Stomach (tissue), 9 donors: ENCODE measurements around the gene ETS1. TPM values are rescaled to one million over a fixed set of nuclear protein-coding genes. Genes with fewer than 3 reads are reported as not detected.

ENCODE experiments used
- DNase-seq, 2 donors: peaks; one replicate each; pipeline versions ENCODE4 v3.0.0 to v3.0.0-alpha.2; 2013 to 2019
- H3K27ac ChIP-seq, 5 donors: fragments of 200-600 bp in 4 of 5; sonication (generic) in 4 of 5; one replicate each; pipeline ENCODE4 v1.5.1; 2013 to 2019; ENCODE audit warnings: mild to moderate bottlenecking in 1 of 5, moderate library complexity in 1 of 5
- H3K27me3 ChIP-seq, 3 donors: fragments of 200-600 bp; sonication (generic); one replicate each; pipeline ENCODE4 v1.5.1; 2017 to 2019; ENCODE audit warnings: mixed run types in 1 of 3
- H3K36me3 ChIP-seq, 4 donors: fragments of 200-600 bp; sonication (generic); 1 replicate in 3 of 4; 2 replicates in 1 of 4; pipeline ENCODE4 v1.5.1; 2016 to 2019
- H3K4me1 ChIP-seq, 4 donors: fragments of 200-600 bp; sonication (generic); one replicate each; pipeline ENCODE4 v1.5.1; 2016 to 2019
- H3K4me3 ChIP-seq, 4 donors: fragments of 200-600 bp; sonication (generic) in 3 of 4; one replicate each; pipeline ENCODE4 v1.5.1; 2016 to 2019; ENCODE audit warnings: mild to moderate bottlenecking in 1 of 4
- H3K9me3 ChIP-seq, 4 donors: fragments of 200-600 bp; sonication (generic); one replicate each; pipeline ENCODE4 v1.5.1; 2016 to 2019
- CTCF ChIP-seq, 7 experiments: fragments of 450-650 bp in 4 of 7; fragments of 200-600 bp in 3 of 7; sonication (generic) in 3 of 7; IDR thresholded peaks; one replicate each; pipeline ENCODE4 v1.5.1; 2016 to 2019; ENCODE audit warnings: antibody characterized with exemption in 7 of 7, control low read depth in 2 of 7, mild to moderate bottlenecking in 1 of 7
- EP300 ChIP-seq: sonication (generic); formaldehyde crosslinking; IDR thresholded peaks from one replicate; pipeline ENCODE4 v1.6.1; 2017; ENCODE audit warnings: antibody characterized with exemption
- POLR2A ChIP-seq, 4 donors: fragments of 450-650 bp; IDR thresholded peaks; one replicate each; pipeline ENCODE4 v1.6.1; 2016; ENCODE audit warnings: antibody characterized with exemption in 4 of 4, control low read depth in 2 of 4, mild to moderate bottlenecking in 1 of 4, moderate library complexity in 1 of 4
- POLR2AphosphoS5 ChIP-seq, 3 donors: sonication (generic); formaldehyde crosslinking; IDR thresholded peaks; one replicate each; pipeline ENCODE4 v1.6.1; 2016; ENCODE audit warnings: antibody characterized with exemption in 3 of 3
- WGBS, 5 donors: extraction: QIAGEN DNeasy Blood & Tissue Kit in 3 of 5; methylation state at CpG; one replicate each; pipeline versions ENCODE4 v1.1.5 to v1.1.7; 2013 to 2018; 5-methylcytosine and 5-hydroxymethylcytosine counted together
- intact Hi-C: fragments of 100-400 bp; cut with DNase I; formaldehyde crosslinking; loops from one replicate; pipeline ENCODE4 v1.15.1; 2023; ENCODE audit warnings: low total_unique reads
- polyA plus RNA-seq, 3 donors: library from polyadenylated mRNA; stranded (reverse); fragments of 200-250 nt; gene quantifications; one replicate each; pipeline ENCODE4 v1.2.3, GENCODE V29; 2013
- total RNA-seq, 5 donors: library from RNA; depleted of rRNA; stranded (reverse); fragments of >200 nt; gene quantifications; one replicate each; pipeline versions ENCODE4 v1.1.0 to v1.2.3, GENCODE V29; 2014 to 2016
- donor health status: healthy with polysubstance abuse.
- donor health status: Bipolar disorder and iron deficiency.
- donor health status: healthy.

ETS1 gene
- total and polyA plus RNA-seq, 8 donors = 7.0 to 72.5 (median 22.5) TPM

- H3K4me3 ChIP-seq = no peak overlapping the region
- WGBS, 5 donors = 44 to 74% (median 60%) methylated on average over 3 of the region's 3 CpGs
- intact Hi-C loops = no loop called here
- DNase-seq = no peak
- TF ChIP-seq POLR2AphosphoS5 (IDR thresholded peaks at IDR 0.05) = no peak
- no peak for TF ChIP-seq EP300
- no peak for TF ChIP-seq CTCF (IDR thresholded peaks at IDR 0.05)
- no peak for TF ChIP-seq POLR2A (IDR thresholded peaks at IDR 0.05)
- peaks cover 20 to 67% (median 57%) of the 10 kb centered on the region in 4 donors for H3K36me3 ChIP-seq
- H3K27me3 ChIP-seq = no peaks in the 10 kb centered on the region
- H3K27ac ChIP-seq = peak overlapping the region in 3 of 5 donors; percentile 57 to 69 (median 59)
- H3K4me1 ChIP-seq = peaks cover 20 to 58% (median 39%) of the 10 kb centered on the region in 4 donors
- H3K9me3 ChIP-seq = no peaks in the 10 kb centered on the region
Observed at GRCh38 chr11:128463979-128464378, 123.4 kb downstream of the ETS1 start.

- H3K27ac ChIP-seq = peak overlapping the region in 4 of 5 donors; percentile 39 to 69 (median 58)
- intact Hi-C loops = no loop called here
- H3K36me3 ChIP-seq = peaks cover 20 to 69% (median 58%) of the 10 kb centered on the region in 4 donors
- DNase-seq = peak in 1 of 2 donors; percentile 47
- no peak overlapping the region for H3K4me3 ChIP-seq
- WGBS, 5 donors = 73 to 91% (median 76%) methylated on average over 8 of the region's 8 CpGs
- TF ChIP-seq CTCF (IDR thresholded peaks at IDR 0.05) = no peak
- TF ChIP-seq POLR2A (IDR thresholded peaks at IDR 0.05) = no peak
- TF ChIP-seq POLR2AphosphoS5 (IDR thresholded peaks at IDR 0.05) = peak in 1 of 3 donors; percentile 20
- peaks cover 16 to 52% (median 36%) of the 10 kb centered on the region in 4 donors for H3K4me1 ChIP-seq
- H3K27me3 ChIP-seq = no peaks in the 10 kb centered on the region
- H3K9me3 ChIP-seq = no peaks in the 10 kb centered on the region
Observed at GRCh38 chr11:128463371-128463829, 124.0 kb downstream of the ETS1 start.

GRCh38 chr11:128462922-128463321 lies 124.4 kb downstream of the ETS1 start:
- WGBS, 5 donors = 70 to 80% (median 73%) methylated on average over 4 of the region's 4 CpGs
- H3K36me3 ChIP-seq = peaks cover 20 to 74% (median 63%) of the 10 kb centered on the region in 4 donors
- H3K27ac ChIP-seq = peak overlapping the region; percentile 32 to 69 (median 57)
- no peaks in the 10 kb centered on the region for H3K27me3 ChIP-seq
- no peak for TF ChIP-seq POLR2A (IDR thresholded peaks at IDR 0.05)
- no peak for TF ChIP-seq EP300
- no peak for TF ChIP-seq POLR2AphosphoS5 (IDR thresholded peaks at IDR 0.05)
- no peak for TF ChIP-seq CTCF (IDR thresholded peaks at IDR 0.05)
- H3K4me3 ChIP-seq = no peak overlapping the region
- intact Hi-C loops = no loop called here
- H3K9me3 ChIP-seq = no peaks in the 10 kb centered on the region
- DNase-seq = no peak
- H3K4me1 ChIP-seq = peaks cover 12 to 47% (median 31%) of the 10 kb centered on the region in 4 donors

- Histone ChIP-seq H3K27ac (no peak overlapping the region), H3K27me3 (no peaks in the 10 kb centered on the region), H3K36me3 (peaks cover 20 to 81% (median 68%) of the 10 kb centered on the region in 4 donors), H3K9me3 (no peaks in the 10 kb centered on the region), H3K4me1 (peaks cover 5 to 40% (median 25%) of the 10 kb centered on the region in 4 donors), H3K4me3 (no peak overlapping the region)
- intact Hi-C loops = no loop called here
- no peak for DNase-seq
- TF ChIP-seq POLR2A (IDR thresholded peaks at IDR 0.05) (no peak), POLR2AphosphoS5 (IDR thresholded peaks at IDR 0.05) (no peak), CTCF (IDR thresholded peaks at IDR 0.05) (no peak), EP300 (no peak)
- 95 to 97% (median 97%) methylated on average over 13 of the region's 13 CpGs for WGBS, 5 donors
Observed at GRCh38 chr11:128462189-128462588, 125.2 kb downstream of the ETS1 start.
